RPMI7951 (cell line): Measurements from ENCODE around the gene AGBL4. TPM values are rescaled to one million over a fixed set of nuclear protein-coding genes. Genes with fewer than 3 reads are reported as not detected.
"Not testable (repeated sequence)": the region's sequence is repeated elsewhere in the genome, so short reads cannot be mapped to it uniquely, and the experiment has no call there.

Experiments used
- DNase-seq: peaks from one replicate; pipeline ENCODE4 v3.0.0-alpha.2; 2012; ENCODE audit warnings: low read depth
- total RNA-seq: library from RNA; depleted of rRNA; stranded (reverse); fragments of >200 nt; shearing (Covaris generic); gene quantifications from 2 replicates; pipeline ENCODE4 v1.2.3, GENCODE V29; 2014

The AGBL4 gene
- total RNA-seq, 1 experiment from 2014 or later: not detected

DNA sequence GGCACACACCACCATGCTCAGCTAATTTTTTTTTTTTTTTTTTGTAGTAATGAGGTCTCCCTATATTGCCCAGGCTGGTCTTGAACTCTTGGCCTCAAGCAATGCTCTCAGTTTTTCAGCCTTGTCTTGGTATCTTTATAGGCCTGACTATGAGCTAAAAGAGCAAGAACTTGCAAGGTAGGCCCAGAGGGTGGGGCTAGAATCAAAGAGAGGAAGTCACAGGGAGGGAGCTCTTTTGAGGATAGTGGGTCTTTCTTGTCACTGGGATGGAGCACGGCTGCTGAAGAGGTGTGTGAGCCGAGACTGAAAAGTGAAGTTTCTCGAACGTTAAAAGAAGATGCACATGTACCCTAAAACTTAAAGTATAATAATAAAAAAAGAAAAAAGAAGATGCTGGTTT, 987.1 kb downstream of the AGBL4 start:
- no peak for DNase-seq

DNA sequence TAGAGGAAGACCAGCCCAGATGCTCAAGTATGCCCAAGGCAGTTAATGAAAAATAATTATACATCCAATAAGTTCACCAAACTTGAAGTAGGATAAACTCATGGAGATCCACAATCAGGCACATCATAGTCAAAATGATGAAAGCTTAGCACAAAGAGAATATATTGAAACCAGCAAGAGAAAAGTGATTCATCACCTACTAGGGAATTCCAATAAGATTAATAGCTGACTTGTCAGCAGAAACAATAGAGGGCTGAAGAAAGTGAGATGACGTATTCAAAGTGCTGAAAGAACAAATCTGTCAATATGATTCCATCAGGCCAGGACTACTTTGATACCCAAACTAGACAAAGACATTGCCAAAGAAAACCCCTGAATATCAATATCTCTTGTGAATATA, 995.4 kb downstream of the AGBL4 start:
- no peak for DNase-seq

- no peak for DNase-seq
These were observed 997.4 kb downstream of the AGBL4 start for GRCh38 chr1:49026230-49026811.

- peak; percentile 1 for DNase-seq
These were observed 1007.5 kb downstream of the AGBL4 start for GRCh38 chr1:49016030-49016977.

- no peak for DNase-seq
These were observed 1010.7 kb downstream of the AGBL4 start for GRCh38 chr1:49013079-49013478.

GRCh38 chr1:49002981-49003380, 1020.8 kb downstream of the AGBL4 start:
- DNase-seq: not testable (repeated sequence)

GRCh38 chr1:48999321-48999720, 1024.4 kb downstream of the AGBL4 start:
- no peak for DNase-seq

DNA sequence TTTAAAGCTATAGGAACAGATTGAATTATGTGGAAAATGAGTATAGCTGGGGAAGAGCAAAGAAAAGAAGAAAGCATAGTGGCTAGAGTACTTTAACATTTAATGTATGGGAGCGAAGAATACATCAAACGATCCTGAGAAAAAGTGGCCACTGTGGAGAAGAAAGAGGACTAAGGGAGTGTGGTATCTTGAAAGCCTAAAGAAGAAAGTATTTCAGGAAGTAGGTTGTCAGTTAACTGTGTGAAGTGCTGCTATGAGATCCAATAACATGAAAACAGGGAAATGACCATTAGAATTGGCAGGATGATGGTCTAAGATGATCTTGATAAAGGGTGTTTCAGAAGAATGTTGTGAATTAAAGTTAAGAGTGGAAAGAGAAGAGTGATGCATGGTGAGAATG, 1027.4 kb downstream of the AGBL4 start:
- no peak for DNase-seq

DNA sequence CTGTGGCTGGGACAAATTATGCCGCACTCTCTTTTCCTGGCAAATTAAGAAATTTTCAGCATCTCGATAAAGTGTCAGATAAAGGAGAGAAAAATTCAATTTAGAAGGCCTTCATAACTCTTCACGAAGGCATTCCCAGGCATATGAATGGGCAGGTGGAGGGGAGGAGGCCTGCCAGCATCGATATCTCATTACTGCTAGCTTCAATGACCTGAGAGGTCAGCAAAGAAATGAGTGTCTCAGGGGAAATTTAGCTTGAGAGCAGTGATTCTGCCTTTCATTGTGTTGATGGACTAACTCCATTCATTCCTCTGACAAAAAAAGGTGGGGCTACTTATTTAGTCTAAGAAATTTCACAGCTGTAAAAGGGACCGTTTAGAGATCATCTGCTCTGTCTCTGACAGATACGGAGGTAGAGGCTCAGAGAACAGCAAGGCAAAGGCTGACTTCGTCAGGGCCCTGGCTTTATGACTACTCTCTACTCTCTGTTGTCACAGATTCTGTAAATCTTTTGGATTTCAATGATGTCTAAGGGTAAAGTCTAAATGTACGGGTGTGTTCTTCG, 1035.0 kb downstream of the AGBL4 start:
- no peak for DNase-seq

- no peak for DNase-seq
These were observed 1043.8 kb downstream of the AGBL4 start for GRCh38 chr1:48979940-48980339.

DNA sequence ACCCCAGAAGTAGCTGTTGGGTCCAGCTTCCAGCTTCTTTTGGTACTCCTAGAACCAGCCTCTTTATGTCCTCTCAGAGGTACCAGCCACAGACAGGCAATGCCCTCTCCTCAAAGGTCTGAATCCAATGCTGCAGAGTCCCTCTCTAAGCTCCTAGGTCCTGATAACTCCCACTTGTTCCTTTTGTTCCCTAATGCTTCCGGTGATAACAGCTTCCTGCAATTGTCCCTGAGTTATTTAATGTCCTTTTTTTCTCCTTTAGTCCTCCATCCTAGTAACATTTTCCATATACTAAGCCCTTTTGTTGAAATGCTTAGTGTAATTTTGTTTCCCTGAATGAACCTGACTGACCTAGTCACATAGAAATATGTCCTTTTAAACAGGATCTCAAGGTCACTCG, 1045.3 kb downstream of the AGBL4 start:
- no peak for DNase-seq

DNA sequence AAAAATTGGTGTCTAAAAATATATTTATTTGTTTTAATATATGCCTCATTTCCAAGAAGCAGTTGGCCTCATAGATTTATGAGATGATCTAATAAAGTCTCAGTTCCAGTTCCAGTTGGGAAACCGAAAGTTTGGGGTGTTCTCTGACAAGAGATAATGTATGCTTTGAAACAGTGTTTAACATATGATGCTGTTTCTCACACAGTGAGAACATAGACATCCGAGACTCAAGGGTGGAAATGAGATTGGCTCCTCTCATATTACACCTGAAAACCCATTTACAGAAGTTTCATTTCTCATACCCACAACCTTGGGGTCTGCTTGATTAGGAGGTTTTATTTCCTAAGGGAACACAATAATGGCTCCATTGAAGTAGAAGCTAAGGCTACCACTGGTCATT, 1046.5 kb downstream of the AGBL4 start:
- DNase-seq: no peak

GRCh38 chr1:48969971-48970370, 1053.8 kb downstream of the AGBL4 start:
- no peak for DNase-seq

DNA sequence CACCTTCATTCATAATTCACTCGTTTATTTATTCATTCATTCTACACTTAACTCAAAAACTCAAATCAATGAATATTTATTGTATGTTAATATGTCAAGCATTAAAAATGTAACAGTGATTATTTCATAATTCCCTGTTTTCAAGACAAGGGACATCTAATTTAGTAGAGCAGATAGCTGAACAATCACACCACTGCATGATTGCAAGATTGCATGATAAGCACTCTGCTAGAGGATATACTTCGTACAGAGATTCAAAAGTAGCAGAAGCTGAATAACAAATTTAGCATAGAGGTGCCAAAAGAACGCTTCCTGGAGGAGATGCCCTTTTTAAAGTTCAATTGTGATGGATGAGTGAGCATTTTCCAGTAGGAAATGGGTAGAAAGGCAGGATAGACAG, 1056.4 kb downstream of the AGBL4 start:
- no peak for DNase-seq

GRCh38 chr1:48966583-48966982, 1057.2 kb downstream of the AGBL4 start:
- DNase-seq: no peak

GRCh38 chr1:48960320-48960719, 1063.4 kb downstream of the AGBL4 start:
- no peak for DNase-seq

DNA sequence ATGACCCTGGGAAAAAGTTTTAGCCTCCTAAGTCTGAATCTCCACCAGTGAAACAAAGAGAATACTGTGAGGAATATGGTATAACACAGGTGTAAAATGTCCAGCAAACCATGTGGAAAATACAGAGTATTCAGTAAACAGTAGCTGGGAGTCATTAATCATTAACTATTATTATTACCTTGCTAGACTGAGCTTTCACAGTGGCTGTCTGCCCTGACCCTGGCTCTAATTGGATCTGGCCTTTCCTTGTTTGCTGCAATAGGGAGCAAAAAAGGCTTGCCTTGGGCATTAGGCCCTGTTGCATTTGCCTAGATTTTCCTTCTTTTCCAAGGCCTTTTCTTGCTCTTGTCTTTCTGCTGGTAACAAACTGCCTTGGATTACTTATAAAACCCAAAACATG, 1068.0 kb downstream of the AGBL4 start:
- no peak for DNase-seq

DNA sequence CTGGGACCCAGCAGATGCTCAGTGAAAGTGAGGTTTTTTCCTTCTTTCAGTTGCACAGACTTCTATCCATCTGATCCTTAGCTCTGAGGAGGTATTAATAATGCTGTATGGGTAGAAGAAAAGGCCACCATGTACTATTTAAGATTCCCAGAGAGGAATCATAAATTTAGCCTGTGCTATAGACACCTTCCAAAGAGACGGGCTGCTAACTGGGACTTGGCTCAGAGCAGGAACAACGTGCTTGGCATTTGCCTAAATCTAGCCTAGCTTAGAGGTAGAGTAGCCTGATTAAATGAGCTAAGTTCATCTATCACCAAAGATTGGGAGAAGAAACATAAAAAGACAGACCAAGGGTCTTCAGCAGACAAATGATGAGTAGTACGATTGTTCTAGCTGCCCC, 1070.1 kb downstream of the AGBL4 start:
- DNase-seq: no peak

DNA sequence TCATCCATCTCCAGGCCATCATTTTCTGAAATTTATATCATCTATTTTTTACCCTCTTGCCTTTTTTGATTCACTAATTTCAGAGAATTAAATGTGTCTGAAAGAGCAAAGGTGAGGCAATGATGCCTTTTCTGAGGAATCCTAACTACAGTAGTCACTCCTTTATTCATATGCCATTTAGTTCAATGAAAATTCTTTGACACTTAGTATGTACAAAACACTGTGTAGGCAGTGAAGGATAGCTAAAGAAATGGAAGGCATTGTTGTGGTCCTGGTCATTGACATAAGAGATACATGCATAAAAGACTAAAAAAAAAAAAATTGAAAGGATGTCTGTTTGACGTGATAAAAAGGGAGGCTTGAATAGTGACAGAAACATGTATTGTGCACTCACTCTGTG, 1075.2 kb downstream of the AGBL4 start:
- no peak for DNase-seq

DNA sequence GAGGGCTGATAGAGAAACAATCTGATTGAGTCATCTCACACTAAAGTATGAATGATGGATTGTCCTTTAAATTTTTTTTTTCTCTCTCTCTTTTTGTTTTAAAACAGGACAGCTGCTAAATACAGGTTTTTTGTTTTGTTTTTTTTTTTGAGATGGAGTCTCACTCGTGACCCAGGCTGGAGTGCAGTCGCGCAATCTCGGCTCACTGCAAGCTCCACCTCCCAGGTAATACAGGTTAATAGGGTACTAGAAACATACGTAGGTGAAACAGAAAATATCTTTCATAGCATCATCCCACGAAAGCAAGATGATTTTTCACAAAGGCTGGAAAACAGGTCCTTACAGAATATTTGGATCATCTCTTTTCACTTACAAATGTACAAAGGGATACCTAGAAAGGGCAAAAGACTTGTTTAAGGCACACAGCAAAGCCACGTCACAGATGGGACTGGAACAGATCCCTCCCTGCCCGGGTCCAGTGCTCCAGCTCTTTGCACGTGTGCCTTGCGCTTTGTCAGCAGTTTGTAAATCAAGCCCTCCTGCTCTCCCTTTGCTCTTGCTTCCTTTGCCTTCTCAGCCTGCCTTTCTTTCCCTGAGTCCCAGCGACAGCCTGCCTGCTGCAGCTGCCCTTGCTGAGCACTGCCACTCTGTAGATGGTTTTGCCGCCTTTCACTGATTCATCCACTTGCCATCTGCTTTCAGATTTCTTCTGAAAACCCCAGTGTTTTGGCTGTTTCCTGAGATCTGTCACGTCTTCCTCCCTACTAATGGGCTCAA, 1075.8 kb downstream of the AGBL4 start:
- peak; percentile 18 for DNase-seq

GRCh38 chr1:48946070-48946469, 1077.7 kb downstream of the AGBL4 start:
- no peak for DNase-seq

- no peak for DNase-seq
These were observed 1078.9 kb downstream of the AGBL4 start for GRCh38 chr1:48944811-48945210.
